NT2/D1 (cell line): ENCODE data around the gene KIF5B.

Source experiments
- SUZ12 ChIP-seq: IDR thresholded peaks from 2 replicates; pipeline ENCODE4 v1.6.1; 2011; ENCODE audit not compliant: insufficient read length, insufficient read depth; ENCODE audit errors: extremely low read depth
- YY1 ChIP-seq: IDR thresholded peaks from 2 replicates; pipeline ENCODE4 v1.6.1; 2011; ENCODE audit not compliant: insufficient read length, insufficient read depth
- ZNF274 ChIP-seq: IDR thresholded peaks from 2 replicates; pipeline ENCODE4 v1.6.1; 2011; ENCODE audit warnings: mild to moderate bottlenecking, low read depth, low read length

GRCh38 chr10:32023264-32023663 is 33.0 kb downstream of the KIF5B start:
- TF ChIP-seq YY1 (no peak), ZNF274 (no peak), SUZ12 (no peak)
